ENCODE data around the gene AFF3. TPM values are rescaled to one million over a fixed set of nuclear protein-coding genes. Genes with fewer than 3 reads are reported as not detected.
"Not testable (repeated sequence)": the region's sequence is repeated elsewhere in the genome, so short reads cannot be mapped to it uniquely, and the experiment has no call there.

Gene AFF3
- total RNA-seq, 1 experiment from 2014 or later = not detected

DNA sequence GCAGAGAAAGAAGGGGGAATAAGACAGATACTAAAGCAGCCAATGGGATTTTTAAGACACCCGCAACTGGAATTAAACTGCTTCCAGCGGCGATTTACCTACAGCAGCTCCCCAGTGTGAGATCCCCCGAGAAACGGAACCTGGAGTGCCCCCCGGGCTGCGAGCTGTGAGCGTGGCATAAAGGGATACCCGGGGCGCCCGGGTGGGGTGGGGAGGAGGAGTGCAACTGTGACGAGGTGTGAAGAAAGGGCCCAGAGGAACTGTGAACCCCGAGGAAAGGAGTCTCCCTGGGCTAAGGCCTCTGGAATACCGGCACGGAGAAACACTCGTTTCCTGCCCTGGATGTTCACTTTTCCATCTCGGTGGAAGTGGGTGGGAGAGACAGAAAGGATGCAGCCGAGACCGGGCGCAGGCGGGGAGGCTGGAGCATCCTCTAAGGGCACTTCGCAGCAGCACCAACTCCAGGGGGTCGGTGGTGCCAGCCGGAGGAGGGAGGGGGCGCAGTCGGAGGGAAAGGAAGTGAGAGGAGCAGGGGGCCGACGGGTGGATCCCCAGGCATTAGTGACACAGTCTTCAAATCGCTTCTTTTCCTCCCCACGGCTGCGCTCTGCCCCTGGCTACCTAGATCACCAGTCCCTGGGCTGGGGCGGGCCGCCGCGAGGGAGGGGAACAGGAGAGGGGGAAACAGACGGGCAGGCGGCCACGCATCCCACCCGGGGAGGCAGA is 38.7 kb downstream of the AFF3 start:
- H3K4me3 ChIP-seq (ENCODE audit: low read depth, low read length, poor library complexity, severe bottlenecking); CTCF ChIA-PET; H3K36me3 ChIP-seq (ENCODE audit: insufficient read depth, low read length, poor library complexity, severe bottlenecking); POLR2A ChIA-PET (ENCODE audit: low non-redundant PET); H3K27ac ChIP-seq (ENCODE audit: low read depth, low read length, poor library complexity, severe bottlenecking); H3K9me3 ChIP-seq (ENCODE audit: low read depth, low read length, poor library complexity, severe bottlenecking); intact Hi-C loops (cut with micrococcal nuclease; ENCODE audit: unreplicated experiment); BruUV-seq (replicated peaks); H3K4me1 ChIP-seq (ENCODE audit: insufficient read depth, low read length, poor library complexity, severe bottlenecking); DNase-seq (ENCODE audit: low spot score): not testable (repeated sequence)
- peaks cover 43% of the 10 kb centered on the region for H3K27me3 ChIP-seq (replicated peaks; ENCODE audit: insufficient read depth, low read depth, low read length, poor library complexity)
- peak; percentile 38 for TF ChIP-seq EZH2 (IDR thresholded peaks at IDR 0.05; ENCODE audit: borderline replicate concordance, low read depth, low read length, poor library complexity, severe bottlenecking)

DNA sequence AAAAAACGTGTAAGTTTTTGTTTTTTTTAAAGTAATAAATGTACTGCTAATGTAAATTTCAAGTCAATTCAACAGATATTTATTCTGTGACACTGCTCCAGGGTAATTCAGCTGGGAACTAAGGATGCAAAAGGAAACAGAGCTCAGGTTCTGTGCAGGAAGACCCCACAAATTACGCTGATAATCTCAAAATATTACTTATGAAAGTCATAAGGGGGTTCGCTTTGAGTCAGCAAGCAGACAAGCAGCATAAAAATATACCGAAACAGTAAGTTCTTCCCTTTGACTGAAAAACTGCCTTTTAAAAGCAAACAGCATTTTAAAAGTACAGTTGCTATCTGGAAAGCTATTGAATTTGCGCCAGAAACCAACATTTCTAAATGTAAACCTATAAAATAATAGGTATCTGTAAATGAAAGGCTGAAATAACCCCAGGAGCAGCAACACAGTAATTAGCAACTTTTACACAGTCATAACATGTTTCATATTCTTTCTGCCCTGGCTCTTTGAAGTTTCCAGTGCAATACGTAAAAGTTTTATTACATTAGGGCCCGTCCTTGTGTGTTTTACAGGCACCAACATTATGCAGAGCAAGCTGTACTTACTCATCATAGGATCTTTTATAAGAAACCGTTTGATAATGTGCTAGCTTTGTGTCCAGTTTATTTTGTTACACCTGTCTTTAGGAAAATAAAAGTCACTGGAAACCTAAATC is 39.8 kb downstream of the AFF3 start:
- CTCF ChIA-PET; POLR2A ChIA-PET (ENCODE audit: low non-redundant PET); intact Hi-C loops (cut with micrococcal nuclease; ENCODE audit: unreplicated experiment); H3K9me3 ChIP-seq (ENCODE audit: low read depth, low read length, poor library complexity, severe bottlenecking); H3K27ac ChIP-seq (ENCODE audit: low read depth, low read length, poor library complexity, severe bottlenecking); BruUV-seq (replicated peaks); DNase-seq (ENCODE audit: low spot score); H3K4me3 ChIP-seq (ENCODE audit: low read depth, low read length, poor library complexity, severe bottlenecking); H3K36me3 ChIP-seq (ENCODE audit: insufficient read depth, low read length, poor library complexity, severe bottlenecking); H3K4me1 ChIP-seq (ENCODE audit: insufficient read depth, low read length, poor library complexity, severe bottlenecking): not testable (repeated sequence)
- H3K27me3 ChIP-seq (replicated peaks; ENCODE audit: insufficient read depth, low read depth, low read length, poor library complexity) = peaks cover 32% of the 10 kb centered on the region

DNA sequence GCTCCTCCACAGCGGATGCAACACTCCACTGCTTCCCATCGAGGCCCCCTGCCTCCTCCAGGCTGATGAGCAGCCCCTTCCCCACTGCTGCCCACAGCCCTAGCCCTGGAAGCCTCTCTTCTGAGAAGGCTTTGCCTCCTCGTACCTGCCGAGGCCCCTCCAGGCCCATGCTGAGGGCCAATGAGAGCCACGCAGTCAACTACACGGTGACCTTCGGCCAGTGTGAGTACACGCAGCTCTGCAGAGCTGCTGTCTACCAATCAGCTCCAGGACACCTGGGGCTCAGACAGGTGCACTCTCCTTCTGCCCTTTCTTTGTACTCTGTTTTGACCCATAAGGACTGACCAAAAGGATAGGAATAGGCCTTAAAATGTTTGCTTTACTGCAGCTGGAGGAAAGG is 43.5 kb downstream of the AFF3 start:
- BruUV-seq (replicated peaks); CTCF ChIA-PET; POLR2A ChIA-PET (ENCODE audit: low non-redundant PET); intact Hi-C loops (cut with micrococcal nuclease; ENCODE audit: unreplicated experiment); H3K9me3 ChIP-seq (ENCODE audit: low read depth, low read length, poor library complexity, severe bottlenecking); H3K4me1 ChIP-seq (ENCODE audit: insufficient read depth, low read length, poor library complexity, severe bottlenecking); H3K27ac ChIP-seq (ENCODE audit: low read depth, low read length, poor library complexity, severe bottlenecking); H3K36me3 ChIP-seq (ENCODE audit: insufficient read depth, low read length, poor library complexity, severe bottlenecking); H3K4me3 ChIP-seq (ENCODE audit: low read depth, low read length, poor library complexity, severe bottlenecking); DNase-seq (ENCODE audit: low spot score); H3K27me3 ChIP-seq (replicated peaks; ENCODE audit: insufficient read depth, low read depth, low read length, poor library complexity): not testable (repeated sequence)

- H3K4me3 ChIP-seq (ENCODE audit: low read depth, low read length, poor library complexity, severe bottlenecking); H3K27ac ChIP-seq (ENCODE audit: low read depth, low read length, poor library complexity, severe bottlenecking); H3K36me3 ChIP-seq (ENCODE audit: insufficient read depth, low read length, poor library complexity, severe bottlenecking); H3K27me3 ChIP-seq (replicated peaks; ENCODE audit: insufficient read depth, low read depth, low read length, poor library complexity); DNase-seq (ENCODE audit: low spot score); H3K9me3 ChIP-seq (ENCODE audit: low read depth, low read length, poor library complexity, severe bottlenecking); H3K4me1 ChIP-seq (ENCODE audit: insufficient read depth, low read length, poor library complexity, severe bottlenecking); BruUV-seq (replicated peaks); CTCF ChIA-PET; intact Hi-C loops (cut with micrococcal nuclease; ENCODE audit: unreplicated experiment); POLR2A ChIA-PET (ENCODE audit: low non-redundant PET): not testable (repeated sequence)
Observed at GRCh38 chr2:100097611-100098294, 44.6 kb downstream of the AFF3 start.

- H3K36me3 ChIP-seq (ENCODE audit: insufficient read depth, low read length, poor library complexity, severe bottlenecking); H3K27me3 ChIP-seq (replicated peaks; ENCODE audit: insufficient read depth, low read depth, low read length, poor library complexity); H3K4me3 ChIP-seq (ENCODE audit: low read depth, low read length, poor library complexity, severe bottlenecking); CTCF ChIA-PET; H3K4me1 ChIP-seq (ENCODE audit: insufficient read depth, low read length, poor library complexity, severe bottlenecking); H3K27ac ChIP-seq (ENCODE audit: low read depth, low read length, poor library complexity, severe bottlenecking); POLR2A ChIA-PET (ENCODE audit: low non-redundant PET); BruUV-seq (replicated peaks); intact Hi-C loops (cut with micrococcal nuclease; ENCODE audit: unreplicated experiment); DNase-seq (ENCODE audit: low spot score); H3K9me3 ChIP-seq (ENCODE audit: low read depth, low read length, poor library complexity, severe bottlenecking): not testable (repeated sequence)
Observed at GRCh38 chr2:100095845-100096244, 46.5 kb downstream of the AFF3 start.

GRCh38 chr2:100091807-100092206 is 50.6 kb downstream of the AFF3 start:
- H3K9me3 ChIP-seq (ENCODE audit: low read depth, low read length, poor library complexity, severe bottlenecking); BruUV-seq (replicated peaks); H3K4me1 ChIP-seq (ENCODE audit: insufficient read depth, low read length, poor library complexity, severe bottlenecking); DNase-seq (ENCODE audit: low spot score); H3K27me3 ChIP-seq (replicated peaks; ENCODE audit: insufficient read depth, low read depth, low read length, poor library complexity); intact Hi-C loops (cut with micrococcal nuclease; ENCODE audit: unreplicated experiment); H3K27ac ChIP-seq (ENCODE audit: low read depth, low read length, poor library complexity, severe bottlenecking); H3K36me3 ChIP-seq (ENCODE audit: insufficient read depth, low read length, poor library complexity, severe bottlenecking); H3K4me3 ChIP-seq (ENCODE audit: low read depth, low read length, poor library complexity, severe bottlenecking); CTCF ChIA-PET; POLR2A ChIA-PET (ENCODE audit: low non-redundant PET): not testable (repeated sequence)

DNA sequence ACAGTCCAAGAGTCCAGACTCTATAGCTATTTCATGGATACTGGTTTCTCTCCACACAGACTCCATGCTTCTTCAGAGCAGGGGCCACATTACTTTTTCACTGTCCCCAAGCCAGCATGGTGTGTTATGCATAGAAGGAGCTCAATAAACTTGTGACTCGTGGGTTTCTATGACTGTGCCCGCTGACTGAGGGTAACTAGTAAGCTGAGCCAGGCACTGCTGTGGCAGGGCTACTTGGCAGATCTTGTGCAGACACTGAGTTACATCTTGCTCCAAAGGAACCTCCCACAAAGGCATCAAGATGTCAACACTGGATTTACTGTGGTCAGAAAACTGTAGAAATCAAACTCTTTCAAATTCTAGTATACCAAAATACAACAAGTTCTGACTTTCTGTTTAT is 56.6 kb downstream of the AFF3 start:
- not testable (repeated sequence) for BruUV-seq (replicated peaks)

More for the DNA sequence above, 56.6 kb downstream of the AFF3 start:
- H3K4me1 ChIP-seq (ENCODE audit: insufficient read depth, low read length, poor library complexity, severe bottlenecking); H3K27me3 ChIP-seq (replicated peaks; ENCODE audit: insufficient read depth, low read depth, low read length, poor library complexity); H3K9me3 ChIP-seq (ENCODE audit: low read depth, low read length, poor library complexity, severe bottlenecking); H3K4me3 ChIP-seq (ENCODE audit: low read depth, low read length, poor library complexity, severe bottlenecking); intact Hi-C loops (cut with micrococcal nuclease; ENCODE audit: unreplicated experiment); CTCF ChIA-PET; H3K36me3 ChIP-seq (ENCODE audit: insufficient read depth, low read length, poor library complexity, severe bottlenecking); DNase-seq (ENCODE audit: low spot score); POLR2A ChIA-PET (ENCODE audit: low non-redundant PET); H3K27ac ChIP-seq (ENCODE audit: low read depth, low read length, poor library complexity, severe bottlenecking): not testable (repeated sequence)

Data from A673 (cell line).